Neuronal stem cell (in vitro differentiated cells): ENCODE data around the gene LRRC4.

Source experiments
- DNase-seq: peaks from one replicate; pipeline ENCODE4 v3.0.0-alpha.2; 2013; ENCODE audit warnings: low spot score
- H2AFZ ChIP-seq: one replicate; pipeline ENCODE4 v1.6.1; 2013; ENCODE audit warnings: mild to moderate bottlenecking, low read length, inconsistent platforms
- H2AK5ac ChIP-seq: 2 replicates; pipeline ENCODE4 v1.6.1; 2013; ENCODE audit warnings: low read depth, mild to moderate bottlenecking, inconsistent platforms, low read length, moderate library complexity, mixed read lengths
- H2BK120ac ChIP-seq: 2 replicates; pipeline ENCODE4 v1.6.1; 2013; ENCODE audit warnings: low read depth, mild to moderate bottlenecking, inconsistent platforms, low read length, moderate library complexity, mixed read lengths
- H2BK12ac ChIP-seq: one replicate; pipeline ENCODE4 v1.6.1; 2013; ENCODE audit warnings: low read length, inconsistent platforms
- H2BK15ac ChIP-seq: 2 replicates; pipeline ENCODE4 v1.6.1; 2013; ENCODE audit warnings: mild to moderate bottlenecking, low read length, inconsistent platforms, mixed read lengths
- H2BK5ac ChIP-seq: one replicate; pipeline ENCODE4 v1.6.1; 2013; ENCODE audit warnings: inconsistent platforms, mild to moderate bottlenecking, low read length, moderate library complexity
- H3K14ac ChIP-seq: one replicate; pipeline ENCODE4 v1.6.1; 2013; ENCODE audit warnings: low read length, inconsistent platforms
- H3K18ac ChIP-seq: 2 replicates; pipeline ENCODE4 v1.6.1; 2013; ENCODE audit warnings: low read length, inconsistent platforms
- H3K23ac ChIP-seq: 2 replicates; pipeline ENCODE4 v1.6.1; 2013; ENCODE audit warnings: low read depth, mild to moderate bottlenecking, mixed read lengths, low read length, inconsistent platforms; ENCODE audit not compliant: poor library complexity
- H3K27ac ChIP-seq: replicated peaks from 3 replicates; pipeline ENCODE4 v1.5.1; 2013; ENCODE audit warnings: low read length, inconsistent platforms
- H3K27me3 ChIP-seq, 3 experiments: 2 replicates each; pipeline ENCODE4 v1.6.1; 2013; ENCODE audit warnings: low read length in 3 of 3, mild to moderate bottlenecking in 2 of 3, inconsistent platforms in 1 of 3, low read depth in 1 of 3, mixed read lengths in 1 of 3, moderate library complexity in 1 of 3; ENCODE audit not compliant: control insufficient read depth in 3 of 3, insufficient read depth in 3 of 3
- H3K36me3 ChIP-seq, 2 donors: replicated peaks in 1 of 2; 2 replicates each; pipeline ENCODE4 v1.6.1; 2013; ENCODE audit warnings: low read length in 2 of 2; ENCODE audit not compliant: control insufficient read depth in 2 of 2, insufficient read depth in 2 of 2
- H3K4ac ChIP-seq: 2 replicates; pipeline ENCODE4 v1.6.1; 2013; ENCODE audit warnings: inconsistent platforms, mild to moderate bottlenecking, low read length, moderate library complexity
- H3K4me1 ChIP-seq, 2 donors: 1 replicate in 1 of 2; 2 replicates in 1 of 2; pipeline ENCODE4 v1.6.1; 2013; ENCODE audit warnings: low read length in 2 of 2, low read depth in 1 of 2; ENCODE audit not compliant: control insufficient read depth in 2 of 2, insufficient read depth in 1 of 2
- H3K4me2 ChIP-seq: one replicate; pipeline ENCODE4 v1.6.1; 2013; ENCODE audit warnings: mild to moderate bottlenecking, low read length, inconsistent platforms; ENCODE audit not compliant: insufficient read depth, poor library complexity, severe bottlenecking
- H3K4me3 ChIP-seq, 2 donors: 2 replicates each; pipeline ENCODE4 v1.5.1; 2013; ENCODE audit warnings: low read length in 2 of 2, mild to moderate bottlenecking in 2 of 2, inconsistent platforms in 1 of 2, moderate library complexity in 1 of 2
- H3K79me1 ChIP-seq: one replicate; pipeline ENCODE4 v1.6.1; 2013; ENCODE audit warnings: low read depth, mild to moderate bottlenecking, inconsistent platforms, low read length, moderate library complexity
- H3K9ac ChIP-seq: one replicate; pipeline ENCODE4 v1.6.1; 2013; ENCODE audit warnings: mild to moderate bottlenecking, low read depth, low read length, inconsistent platforms; ENCODE audit not compliant: poor library complexity
- H3K9me3 ChIP-seq, 2 donors: replicated peaks in 1 of 2; 2 replicates each; pipeline versions ENCODE3 to v1.6.1; 2013; ENCODE audit warnings: low read length in 2 of 2, mild to moderate bottlenecking in 2 of 2, inconsistent platforms in 1 of 2, low read depth in 1 of 2, mixed read lengths in 1 of 2, moderate library complexity in 1 of 2; ENCODE audit not compliant: control insufficient read depth in 2 of 2, insufficient read depth in 1 of 2
- H4K8ac ChIP-seq: one replicate; pipeline ENCODE4 v1.6.1; 2013; ENCODE audit warnings: low read depth, mild to moderate bottlenecking, inconsistent platforms, low read length, moderate library complexity
- H4K91ac ChIP-seq: one replicate; pipeline ENCODE4 v1.6.1; 2013; ENCODE audit warnings: low read length, low read depth, mild to moderate bottlenecking, inconsistent platforms; ENCODE audit not compliant: poor library complexity
- WGBS, 2 donors: extraction: QIAGEN DNeasy Blood & Tissue Kit; methylation state at CpG; one replicate each; pipeline ENCODE4 v1.1.7; 2013; ENCODE audit warnings: missing lambda C conversion rate in 2 of 2, mixed read lengths in 1 of 2; ENCODE audit not compliant: insufficient read length in 2 of 2, insufficient replicate concordance in 1 of 2; ENCODE audit errors: extremely low coverage in 2 of 2; 5-methylcytosine and 5-hydroxymethylcytosine counted together

LRRC4 gene

DNA sequence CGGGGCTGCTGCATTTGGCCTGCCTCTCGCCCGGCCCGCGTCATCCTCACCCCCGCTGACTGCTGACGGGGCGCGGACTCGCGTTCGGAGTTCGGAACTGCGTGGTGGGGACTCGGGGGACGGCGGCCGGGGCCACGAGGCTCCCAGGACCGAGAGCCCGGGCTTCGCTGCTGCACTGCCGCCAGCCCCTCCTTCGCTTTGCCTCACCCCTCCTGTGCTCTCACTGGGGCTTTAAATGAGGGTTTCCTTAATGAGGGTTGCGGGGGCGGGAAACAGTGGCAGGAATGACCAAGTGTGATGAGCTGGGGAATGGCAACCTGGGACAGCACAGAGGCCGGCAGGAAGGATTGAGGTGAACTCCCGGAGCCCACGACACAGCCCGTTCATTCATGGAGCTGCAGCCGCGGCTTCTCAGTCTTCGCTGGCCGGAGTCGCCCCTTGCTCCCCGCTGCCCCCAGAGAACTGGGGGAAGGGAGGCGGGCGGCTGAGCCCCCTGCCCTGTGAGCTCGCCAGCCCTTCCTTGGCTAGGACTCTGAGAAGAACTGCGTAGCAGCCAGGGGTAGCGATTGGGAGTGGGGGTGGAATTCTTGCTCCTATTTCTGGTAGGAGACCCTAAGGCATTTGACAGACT lies 1.5 kb upstream of the LRRC4 start:
- Histone ChIP-seq H2BK5ac (no peak overlapping the region), H3K36me3 (peaks cover 16 to 23% of the 10 kb centered on the region in 2 donors), H2BK12ac (peak overlapping the region; percentile 41), H2BK15ac (peak overlapping the region; percentile 40), H3K4me2 (peak overlapping the region; percentile 81), H3K9ac (peak overlapping the region; percentile 73), H2BK120ac (no peak overlapping the region), H3K9me3 (peaks cover 2 to 14% of the 10 kb centered on the region in 2 donors), H3K4me1 (peaks cover 20 to 25% of the 10 kb centered on the region in 2 donors), H4K8ac (no peak overlapping the region), H3K23ac (no peak overlapping the region), H3K4ac (no peak overlapping the region), H2AK5ac (peak overlapping the region; percentile 48), H3K27ac (peak overlapping the region; percentile 89), H3K27me3 (no peaks in the 10 kb centered on the region), H3K4me3 (peak overlapping the region; percentile 78 to 80), H3K79me1 (peaks cover 14% of the 10 kb centered on the region), H4K91ac (no peak overlapping the region), H2AFZ (peak overlapping the region; percentile 88), H3K14ac (peak overlapping the region; percentile 39), H3K18ac (peak overlapping the region; percentile 95)
- no CpG with 5 or more reads among the region's 41 CpGs for WGBS, 2 donors
- peak; percentile 51 for DNase-seq

GRCh38 chr7:128031901-128032604 lies 816 bp upstream of the LRRC4 start:
- Histone ChIP-seq H2AFZ (peak overlapping the region; percentile 88), H3K14ac (peak overlapping the region; percentile 42), H4K91ac (no peak overlapping the region), H3K27ac (peak overlapping the region; percentile 89), H2BK5ac (peak overlapping the region; percentile 95), H3K18ac (peak overlapping the region; percentile 96), H3K23ac (peak overlapping the region; percentile 29), H2AK5ac (no peak overlapping the region), H4K8ac (no peak overlapping the region), H3K4me1 (peaks cover 26 to 28% of the 10 kb centered on the region in 2 donors), H2BK15ac (peak overlapping the region; percentile 40), H3K9me3 (peaks cover 2 to 14% of the 10 kb centered on the region in 2 donors), H3K36me3 (peaks cover 16 to 26% of the 10 kb centered on the region in 2 donors), H3K79me1 (peaks cover 14% of the 10 kb centered on the region), H3K4me3 (peak overlapping the region; percentile 78 to 93), H3K27me3 (no peaks in the 10 kb centered on the region), H2BK120ac (no peak overlapping the region), H2BK12ac (no peak overlapping the region), H3K4ac (no peak overlapping the region), H3K9ac (peak overlapping the region; percentile 92), H3K4me2 (peak overlapping the region; percentile 81)
- peak; percentile 80 for DNase-seq
- no CpG with 5 or more reads among the region's 87 CpGs for WGBS, 2 donors

DNA sequence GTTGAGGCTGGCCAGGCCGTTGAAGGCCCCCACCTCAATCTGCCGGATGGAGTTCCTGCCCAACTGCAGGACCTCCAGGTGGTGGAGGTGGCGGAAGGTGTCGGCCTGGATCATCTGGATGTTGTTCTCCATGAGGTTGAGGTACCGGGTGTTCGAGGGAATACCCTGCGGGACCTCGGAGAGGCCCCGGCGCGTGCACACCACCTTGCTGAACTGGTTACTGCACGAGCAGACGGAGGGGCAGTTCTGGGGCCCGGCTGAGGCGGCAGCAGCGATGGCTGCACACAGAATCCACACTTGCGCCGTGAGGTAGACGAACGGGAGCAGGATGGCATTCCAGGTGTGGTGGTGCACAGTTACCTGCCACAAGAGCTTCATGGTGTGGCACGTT lies 979 bp downstream of the LRRC4 start:
- Histone ChIP-seq H2BK12ac (peak overlapping the region; percentile 93), H3K9me3 (peaks cover 2 to 14% of the 10 kb centered on the region in 2 donors), H3K4me2 (peak overlapping the region; percentile 87), H2BK5ac (peak overlapping the region; percentile 95), H2AFZ (no peak overlapping the region), H2AK5ac (peak overlapping the region; percentile 72), H4K91ac (no peak overlapping the region), H4K8ac (no peak overlapping the region), H3K9ac (peak overlapping the region; percentile 86), H3K18ac (peak overlapping the region; percentile 96), H2BK15ac (peak overlapping the region; percentile 61), H3K27me3 (no peaks in the 10 kb centered on the region), H3K23ac (peak overlapping the region; percentile 62), H3K36me3 (peaks cover 16 to 41% of the 10 kb centered on the region in 2 donors), H2BK120ac (peak overlapping the region; percentile 14), H3K4me3 (peak overlapping the region; percentile 78 to 85), H3K4me1 (peaks cover 29 to 35% of the 10 kb centered on the region in 2 donors), H3K4ac (peak overlapping the region; percentile 47), H3K27ac (peak overlapping the region; percentile 80), H3K79me1 (peaks cover 16% of the 10 kb centered on the region), H3K14ac (no peak overlapping the region)
- WGBS, 2 donors, result no CpG with 5 or more reads among the region's 21 CpGs
- no peak for DNase-seq

DNA sequence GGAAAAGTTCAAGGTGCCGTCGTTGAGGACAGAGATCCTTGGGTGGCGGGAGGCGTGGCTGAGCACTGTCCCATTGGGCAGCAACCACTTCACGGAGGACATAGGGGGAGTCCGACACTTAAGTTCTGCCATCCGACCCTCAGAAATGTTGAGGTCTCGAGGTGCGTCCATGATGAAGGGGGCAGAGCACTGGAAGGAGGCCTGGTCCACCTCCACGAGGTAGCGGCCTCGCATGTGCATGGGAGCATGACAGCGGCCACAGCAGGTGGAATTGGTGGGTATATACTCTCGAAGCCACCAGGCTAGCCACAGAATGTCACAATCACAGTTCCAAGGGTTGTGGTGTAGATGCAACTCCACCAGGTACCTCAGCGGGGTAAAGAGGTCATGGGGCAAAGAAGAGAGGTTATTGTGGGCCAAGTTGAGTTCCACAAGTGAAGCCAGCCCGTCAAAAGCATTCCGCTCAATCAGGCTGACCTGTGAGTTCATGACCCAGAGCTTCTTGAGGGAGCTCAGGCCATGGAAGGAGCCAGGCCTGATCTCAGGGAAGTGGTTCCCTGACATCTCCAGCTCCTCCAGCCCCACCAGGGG lies 1.7 kb downstream of the LRRC4 start:
- Histone ChIP-seq H3K14ac (no peak overlapping the region), H2AFZ (no peak overlapping the region), H4K91ac (no peak overlapping the region), H3K9me3 (peaks cover 2 to 14% of the 10 kb centered on the region in 2 donors), H3K18ac (no peak overlapping the region), H3K4me3 (peak overlapping the region in 1 of 2 donors; percentile 49), H3K36me3 (peaks cover 19 to 49% of the 10 kb centered on the region in 2 donors), H3K9ac (no peak overlapping the region), H3K27ac (no peak overlapping the region), H3K4ac (no peak overlapping the region), H3K79me1 (peaks cover 16% of the 10 kb centered on the region), H2BK5ac (no peak overlapping the region), H2BK120ac (no peak overlapping the region), H3K27me3 (no peaks in the 10 kb centered on the region), H3K4me2 (no peak overlapping the region), H2BK15ac (peak overlapping the region; percentile 61), H2AK5ac (peak overlapping the region; percentile 73), H4K8ac (peak overlapping the region; percentile 33), H2BK12ac (no peak overlapping the region), H3K4me1 (peaks cover 29 to 37% of the 10 kb centered on the region in 2 donors), H3K23ac (peak overlapping the region; percentile 8)
- no peak for DNase-seq
- WGBS, 2 donors, result no CpG with 5 or more reads among the region's 17 CpGs
